HCT116 (cell line): Measurements from ENCODE around the gene OSBPL8. TPM values are rescaled to one million over a fixed set of nuclear protein-coding genes. Genes with fewer than 3 reads are reported as not detected.

ENCODE experiments used
- ATAC-seq: fragments of 200-7000 bp; cut with Tn5 transposase; 2 replicates; pipeline ENCODE4 v1.9.1; 2020; ENCODE audit warnings: mild to moderate bottlenecking, moderate library complexity
- BruUV-seq: library from RNA; stranded (reverse); fragments of 400-500 nt; replicated peaks from 2 replicates; lab custom pipeline; 2021; lab: Mats Ljungman, UMichigan
- CTCF ChIA-PET: fragments of 300-600 bp; sonication (Branson Sonifier 250); formaldehyde crosslinking; loops from one replicate; lab custom pipeline; 2021; ENCODE audit warnings: antibody characterized with exemption; lab: Charles Lee
- POLR2A ChIA-PET: fragments of 300-600, 350-600 bp; sonication (Branson Sonifier 250); formaldehyde crosslinking; loops from one replicate; lab custom pipeline; 2021; ENCODE audit warnings: antibody characterized with exemption; lab: Charles Lee
- RAD21 ChIA-PET, 2 experiments: fragments of 300-600 bp; sonication (Branson Sonifier 250); formaldehyde crosslinking; loops; one replicate each; lab custom pipeline; 2023; ENCODE audit warnings: low total read pairs in 2 of 2; ENCODE audit not compliant: uncharacterized antibody in 2 of 2, unreplicated experiment in 2 of 2, low non-redundant PET in 1 of 2; lab: Charles Lee
- DNase-seq: peaks from one replicate; pipeline ENCODE4 v3.0.0-alpha.2; 2010; ENCODE audit warnings: low read depth, low spot score
- H2AFZ ChIP-seq: fragments of 200-600 bp; shearing (Covaris generic), sonication (generic); 2 replicates; pipeline ENCODE4 v1.6.1; 2017; ENCODE audit warnings: low read depth, mixed run types, mixed read lengths, antibody characterized with exemption, low read length; ENCODE audit not compliant: poor library complexity, severe bottlenecking
- H3K27ac ChIP-seq: 2 replicates; pipeline ENCODE4 v1.5.1; 2012; ENCODE audit warnings: low read depth, low read length
- H3K27me3 ChIP-seq: fragments of 200-600 bp; sonication (generic); 2 replicates; pipeline ENCODE4 v1.6.1; 2016; ENCODE audit warnings: mixed run types, low read length, mixed read lengths; ENCODE audit not compliant: insufficient read depth
- H3K36me3 ChIP-seq, 2 experiments: fragments of 200-500 bp in 1 of 2; fragments of 200-600 bp in 1 of 2; sonication (Bioruptor generic) in 1 of 2; sonication (generic) in 1 of 2; 2 replicates each; pipeline versions ENCODE4 v1.5.1 to v1.6.1; 2014 to 2016; ENCODE audit warnings: low read length in 2 of 2, inconsistent platforms in 1 of 2, mixed read lengths in 1 of 2, mixed run types in 1 of 2; ENCODE audit not compliant: insufficient read depth in 2 of 2, control insufficient read depth in 1 of 2
- H3K4me1 ChIP-seq, 2 experiments: fragments of 200-600 bp in 1 of 2; sonication (generic) in 1 of 2; 2 replicates each; pipeline versions ENCODE4 v1.5.1 to v1.6.1; 2012 to 2017; ENCODE audit warnings: low read length in 2 of 2, inconsistent platforms in 1 of 2, mild to moderate bottlenecking in 1 of 2, mixed read lengths in 1 of 2, mixed run types in 1 of 2, moderate library complexity in 1 of 2; ENCODE audit not compliant: insufficient read depth in 2 of 2, control insufficient read depth in 1 of 2
- H3K4me2 ChIP-seq: fragments of 200-600 bp; sonication (generic); 2 replicates; pipeline ENCODE4 v1.6.1; 2017; ENCODE audit warnings: mixed run types, low read length, mixed read lengths
- H3K4me3 ChIP-seq, 2 experiments: fragments of 200-600 bp in 1 of 2; sonication (generic) in 1 of 2; replicated peaks in 1 of 2; 2 replicates each; pipeline ENCODE4 v1.5.1; 2011 to 2016; ENCODE audit warnings: low read length in 2 of 2, control low read depth in 1 of 2, low read depth in 1 of 2, mild to moderate bottlenecking in 1 of 2, mixed read lengths in 1 of 2, mixed run types in 1 of 2
- H3K79me2 ChIP-seq: fragments of 200-600 bp; sonication (generic); 2 replicates; pipeline ENCODE4 v1.6.1; 2017; ENCODE audit warnings: mild to moderate bottlenecking, mixed run types, low read length, moderate library complexity, mixed read lengths; ENCODE audit not compliant: insufficient read depth
- H3K9ac ChIP-seq: fragments of 200-600 bp; sonication (generic); 2 replicates; pipeline ENCODE4 v1.6.1; 2016; ENCODE audit warnings: low read length, mixed read lengths
- H3K9me2 ChIP-seq: fragments of 200-600 bp; sonication (generic), shearing (Covaris generic); 2 replicates; pipeline ENCODE4 v1.6.1; 2017; ENCODE audit warnings: mixed run types, mild to moderate bottlenecking, moderate library complexity; ENCODE audit not compliant: insufficient read depth
- H3K9me3 ChIP-seq, 2 experiments: fragments of 200-500 bp in 1 of 2; fragments of 200-600 bp in 1 of 2; sonication (Bioruptor generic) in 1 of 2; sonication (generic) in 1 of 2; 2 replicates each; pipeline ENCODE4 v1.6.1; 2014 to 2017; ENCODE audit warnings: low read length in 2 of 2, mixed read lengths in 2 of 2, inconsistent platforms in 1 of 2, low read depth in 1 of 2, mild to moderate bottlenecking in 1 of 2, mixed run types in 1 of 2, moderate library complexity in 1 of 2; ENCODE audit not compliant: control insufficient read depth in 1 of 2, insufficient read depth in 1 of 2
- H4K20me1 ChIP-seq: fragments of 200-600 bp; sonication (generic), shearing (Covaris generic); 2 replicates; pipeline ENCODE4 v1.6.1; 2017; ENCODE audit warnings: mixed run types, mild to moderate bottlenecking, moderate library complexity; ENCODE audit not compliant: insufficient read depth
- CBX3 ChIP-seq: IDR thresholded peaks from 2 replicates; pipeline ENCODE4 v1.6.1; 2012; ENCODE audit warnings: low read depth
- CEBPB ChIP-seq: IDR thresholded peaks from 2 replicates; pipeline ENCODE4 v1.6.1; 2012; ENCODE audit warnings: low read depth
- ELF1 ChIP-seq: IDR thresholded peaks from 2 replicates; pipeline ENCODE4 v1.6.1; 2012; ENCODE audit warnings: low read depth, borderline replicate concordance
- EZH2 ChIP-seq: fragments of 200-600 bp; sonication (generic); IDR thresholded peaks from 2 replicates; pipeline ENCODE4 v1.6.1; 2017; ENCODE audit warnings: antibody characterized with exemption, mixed run types
- EZH2phosphoT487 ChIP-seq: fragments of 200-600 bp; IDR thresholded peaks from 2 replicates; pipeline ENCODE4 v1.6.1; 2018; ENCODE audit warnings: antibody characterized with exemption, borderline replicate concordance
- JUND ChIP-seq: IDR thresholded peaks from 2 replicates; pipeline ENCODE4 v1.6.1; 2012
- POLR2A ChIP-seq: IDR thresholded peaks from 2 replicates; pipeline ENCODE4 v1.7.0; 2011; ENCODE audit warnings: borderline replicate concordance; ENCODE audit not compliant: insufficient read depth, insufficient read length; ENCODE audit errors: extremely low read depth
- POLR2AphosphoS5 ChIP-seq: IDR thresholded peaks from 2 replicates; pipeline ENCODE4 v1.6.1; 2011; ENCODE audit warnings: mild to moderate bottlenecking, low read depth, low read length, moderate library complexity
- SP1 ChIP-seq: IDR thresholded peaks from 2 replicates; pipeline ENCODE4 v1.6.1; 2012; ENCODE audit warnings: low read depth
- TCF7L2 ChIP-seq: IDR thresholded peaks from 2 replicates; pipeline ENCODE4 v1.7.0; 2011; ENCODE audit warnings: borderline replicate concordance, inconsistent platforms; ENCODE audit not compliant: insufficient read depth, insufficient read length; ENCODE audit errors: extremely low read depth
- YY1 ChIP-seq: IDR thresholded peaks from 2 replicates; pipeline ENCODE4 v1.6.1; 2011; ENCODE audit warnings: low read length, low read depth, moderate library complexity, mild to moderate bottlenecking; ENCODE audit not compliant: insufficient replicate concordance; ENCODE audit errors: extremely low read depth
- ZFX ChIP-seq: fragments of 450-650 bp; IDR thresholded peaks from 2 replicates; pipeline ENCODE4 v1.6.1; 2017
- ZNF274 ChIP-seq: fragments of 200-500 bp; sonication (Bioruptor generic); IDR thresholded peaks from 2 replicates; pipeline ENCODE4 v1.6.1; 2014; ENCODE audit warnings: mild to moderate bottlenecking, low read depth, low read length, inconsistent platforms
- intact Hi-C: fragments of 100-400 bp; cut with micrococcal nuclease; formaldehyde crosslinking; loops from 2 replicates; pipeline ENCODE4 v1.10.0; 2022
- total RNA-seq: library from RNA; stranded (reverse); gene quantifications from one replicate; pipeline ENCODE4 v1.2.1, GENCODE V29; 2021; ENCODE audit not compliant: unreplicated experiment
- TF ChIP-seq, protein P1 (sequence below): IDR thresholded peaks from 2 replicates; pipeline ENCODE4 v1.6.1; 2012

OSBPL8 gene
- total RNA-seq, 1 experiment from 2014 or later: 115 TPM

GRCh38 chr12:76552343-76552938 is 7.1 kb downstream of the OSBPL8 start:
- Histone ChIP-seq H3K27ac (no peak overlapping the region), H3K9me2 (no peaks in the 10 kb centered on the region), H3K27me3 (no peaks in the 10 kb centered on the region), H3K36me3 (peaks cover 2 to 4% of the 10 kb centered on the region in 2 experiments; a peak in 1 of 4 replicates), H3K79me2 (peaks cover 94% of the 10 kb centered on the region), H3K9ac (no peak overlapping the region), H3K9me3 (no peaks in the 10 kb centered on the region), H2AFZ (no peak overlapping the region), H4K20me1 (no peaks in the 10 kb centered on the region; the same call in 1 of the 2 replicates), H3K4me1 (no peaks in the 10 kb centered on the region), H3K4me3 (no peak overlapping the region), H3K4me2 (no peak overlapping the region)
- ChIA-PET CTCF (no interaction called here), RAD21 (no interaction called here), POLR2A (interaction anchor here (0.7 kb wide), 1 partner anchor 396 kb away, joined by 4 read pairs; no protein-coding TSS in a partner anchor)
- intact Hi-C loops: no loop called here
- no peak for DNase-seq
- no peak for ATAC-seq
- no TSS peak for BruUV-seq
- TF ChIP-seq POLR2AphosphoS5 (no peak), POLR2A (no peak), EZH2phosphoT487 (no peak), CEBPB (no peak), TCF7L2 (no peak), YY1 (no peak), ELF1 (no peak), JUND (no peak), CBX3 (no peak), ZNF274 (no peak), EZH2 (no peak), SP1 (no peak), ZFX (no peak)
- TF ChIP-seq, protein P1, sequence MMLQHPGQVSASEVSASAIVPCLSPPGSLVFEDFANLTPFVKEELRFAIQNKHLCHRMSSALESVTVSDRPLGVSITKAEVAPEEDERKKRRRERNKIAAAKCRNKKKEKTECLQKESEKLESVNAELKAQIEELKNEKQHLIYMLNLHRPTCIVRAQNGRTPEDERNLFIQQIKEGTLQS: no peak
